ENCODE measurements around the gene ZNF14.
"Not testable (repeated sequence)": the region's sequence is repeated elsewhere in the genome, so short reads cannot be mapped to it uniquely, and the experiment has no call there.

Gene ZNF14

DNA sequence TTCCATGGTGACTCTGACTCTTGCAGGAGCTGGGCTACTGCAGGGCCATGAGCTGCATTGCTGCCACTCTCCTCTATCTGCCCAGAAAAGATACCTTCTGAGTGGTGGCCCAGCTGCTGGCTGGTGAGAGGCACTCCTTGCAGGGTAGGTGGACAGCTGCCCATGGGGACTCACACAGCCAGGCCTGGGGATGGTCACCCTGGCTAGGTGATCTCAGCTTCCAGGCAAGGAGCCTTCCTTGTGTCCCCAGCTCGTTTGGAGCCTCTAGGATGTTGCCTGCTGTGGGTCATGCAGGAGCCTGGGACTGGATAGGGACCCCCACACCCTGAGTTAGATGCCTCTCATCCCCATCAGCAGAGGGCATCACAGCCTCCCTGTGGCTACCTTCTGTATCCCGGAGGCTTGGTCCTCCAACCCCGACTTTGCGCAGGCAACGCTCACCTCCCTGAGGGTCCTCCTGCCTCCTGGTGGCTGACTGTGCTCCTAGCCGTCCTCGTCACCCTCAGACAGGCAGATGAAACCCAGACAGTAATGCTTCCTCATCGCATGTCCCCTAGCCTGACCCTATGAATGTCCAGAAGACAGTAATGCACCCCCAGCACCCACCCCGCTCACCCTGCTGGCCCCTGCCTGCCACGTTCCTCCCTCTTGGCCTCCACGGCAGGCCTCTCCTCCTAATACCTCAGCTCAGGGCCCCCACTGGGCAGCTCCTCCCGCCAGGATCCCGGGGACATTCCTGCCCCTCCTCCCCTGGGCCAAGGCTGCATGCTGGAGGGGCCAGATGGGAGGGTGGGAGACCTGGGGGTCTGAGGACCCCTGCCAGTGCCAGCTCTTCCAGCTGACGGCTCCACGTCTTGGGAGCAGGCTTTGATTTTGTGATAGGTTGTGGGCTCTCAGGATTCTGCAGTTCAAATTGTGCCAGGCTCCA is 13.6 kb upstream of the ZNF14 start:
- DNase-seq (ENCODE audit: low read depth in 2 of 2) = no peak

DNA sequence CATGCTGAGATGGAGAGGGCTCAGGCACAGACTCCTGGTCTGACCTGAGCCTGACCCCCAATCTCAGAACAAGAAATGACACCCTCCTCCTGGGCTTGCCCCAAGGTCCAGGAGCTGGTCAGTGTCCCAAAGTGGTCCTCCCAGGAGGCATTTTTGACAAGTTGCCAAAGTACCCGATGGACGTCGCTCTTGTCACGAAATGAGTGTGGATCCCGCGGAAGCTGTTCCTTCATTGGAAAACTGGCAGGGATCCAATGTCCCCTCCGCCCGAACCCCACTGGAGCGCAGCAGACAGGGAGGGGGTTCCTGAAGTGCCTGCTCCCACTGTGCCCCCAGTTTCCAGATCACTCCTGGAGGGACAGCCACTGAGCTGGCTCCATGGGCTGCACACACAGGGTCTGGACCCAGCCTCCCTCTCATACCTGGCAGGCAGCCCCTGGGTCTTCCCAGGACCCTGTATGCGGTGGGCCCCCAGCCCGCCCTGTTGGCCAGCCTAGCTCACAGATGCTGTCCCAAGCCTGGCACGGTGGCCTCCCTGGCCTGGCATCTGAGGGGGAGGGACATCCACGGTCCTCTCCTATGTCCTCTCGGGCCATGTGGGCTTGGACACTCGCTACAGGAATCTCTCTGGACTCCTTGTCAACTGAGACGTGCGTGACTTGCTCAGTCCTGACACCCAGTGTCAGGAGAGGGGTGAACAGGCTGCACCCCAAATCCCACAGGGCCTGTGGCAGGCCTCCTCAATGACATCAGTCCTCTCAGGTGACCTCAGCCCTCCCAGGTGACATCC is 12.8 kb upstream of the ZNF14 start:
- no peak for DNase-seq (ENCODE audit: low read depth in 2 of 2)

DNA sequence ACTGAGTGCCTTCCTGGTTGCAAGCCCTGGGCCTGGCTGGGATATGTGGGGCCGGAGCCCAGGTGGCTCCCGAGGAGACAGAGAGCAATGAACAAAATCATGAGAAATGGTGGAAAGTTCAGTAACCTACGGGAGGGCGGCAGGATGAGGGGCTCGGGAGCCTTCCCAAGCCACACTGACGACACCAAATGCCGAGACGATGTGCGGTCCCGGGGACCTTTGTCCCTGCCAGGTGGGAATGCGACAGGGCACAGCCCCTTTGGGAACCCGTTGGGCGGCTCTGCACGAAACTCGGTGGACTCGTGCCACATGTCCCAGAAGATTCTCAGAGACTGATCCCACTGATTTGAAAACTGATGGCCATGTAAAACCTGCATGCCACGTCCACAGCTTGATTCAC is 11.7 kb upstream of the ZNF14 start:
- no peak for DNase-seq (ENCODE audit: low read depth in 2 of 2)

DNA sequence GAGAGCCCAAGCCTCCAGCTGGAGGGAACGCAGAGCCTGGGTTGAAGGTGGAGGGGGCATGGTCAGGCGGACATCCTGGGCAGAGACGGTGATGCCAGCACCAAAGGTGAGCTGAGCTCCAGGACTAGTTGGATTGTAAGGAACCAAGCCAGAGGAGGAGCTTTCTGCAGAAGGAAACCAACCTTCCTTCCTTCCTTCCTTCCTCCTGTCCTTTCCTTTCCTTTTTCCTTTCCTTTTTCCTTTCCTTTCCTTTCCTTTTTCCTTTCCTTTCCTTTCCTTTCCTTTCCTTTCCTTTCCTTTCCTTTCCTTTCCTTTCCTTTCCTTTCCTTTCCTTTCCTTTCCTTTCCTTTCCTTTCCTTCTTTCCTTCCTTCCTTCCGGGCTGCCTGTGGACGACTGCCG is 11.0 kb upstream of the ZNF14 start:
- not testable (repeated sequence) for DNase-seq (ENCODE audit: low read depth in 2 of 2)

DNA sequence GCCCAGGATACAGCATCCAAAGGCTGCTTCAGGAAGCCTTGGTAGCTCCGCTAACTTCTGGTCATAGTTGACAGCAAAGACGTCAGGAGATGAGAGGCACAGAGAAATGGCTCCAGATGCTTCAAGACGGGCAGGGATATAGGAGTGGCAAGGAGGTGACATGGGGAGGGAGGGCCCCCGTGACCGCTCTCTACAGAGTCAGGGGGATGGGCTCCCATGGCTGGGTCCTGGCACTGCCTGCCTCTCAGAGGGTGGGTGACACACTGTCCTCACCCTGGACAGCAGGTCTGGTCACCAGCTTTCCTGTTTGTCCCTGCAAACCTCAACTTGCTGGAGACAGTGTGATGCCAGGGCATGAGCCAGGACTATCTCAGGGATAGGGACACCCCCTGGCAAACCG is 10.3 kb upstream of the ZNF14 start:
- no peak for DNase-seq (ENCODE audit: low read depth in 2 of 2)

DNA sequence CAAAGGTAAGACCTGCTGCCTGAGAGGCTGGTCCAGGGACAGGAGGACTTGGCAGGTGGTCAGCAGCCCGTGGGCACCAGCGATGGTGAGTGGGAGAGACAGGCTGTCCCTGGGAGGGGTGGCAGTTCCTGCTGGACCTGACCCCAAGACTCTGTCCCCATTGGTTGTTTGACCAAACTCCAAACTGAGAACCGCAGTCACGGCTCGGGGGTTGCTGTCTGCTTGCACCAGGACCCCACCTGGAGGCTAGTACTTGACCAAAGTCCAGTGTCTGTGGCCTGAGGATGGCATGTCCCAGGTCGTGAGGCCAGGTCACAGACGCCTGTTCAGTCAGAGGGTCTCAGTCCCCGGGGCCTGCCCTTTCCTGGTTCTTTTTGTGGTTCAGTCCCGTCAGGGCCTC is 9.9 kb upstream of the ZNF14 start:
- DNase-seq (ENCODE audit: low read depth in 2 of 2) = no peak

DNA sequence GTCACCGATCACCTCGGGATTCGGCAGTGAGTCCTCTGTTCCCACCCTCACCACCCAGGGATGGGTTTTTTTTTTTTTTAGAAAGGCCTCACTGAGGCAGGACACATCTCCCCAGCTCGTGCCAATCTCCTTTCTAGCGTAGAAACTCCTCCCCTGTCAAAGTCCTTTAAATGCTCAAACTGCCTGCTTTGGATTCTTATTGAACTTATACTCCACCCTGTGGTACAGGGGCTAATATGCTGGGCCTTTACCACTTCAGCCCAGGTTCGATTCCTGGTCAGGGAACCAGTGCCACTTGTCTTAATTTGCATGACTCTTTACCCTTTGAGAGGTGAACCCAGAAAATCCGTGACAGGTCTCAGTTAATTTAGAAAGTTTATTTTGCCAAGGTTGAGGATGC is 8.3 kb upstream of the ZNF14 start:
- DNase-seq (ENCODE audit: low read depth in 2 of 2) = no peak

DNA sequence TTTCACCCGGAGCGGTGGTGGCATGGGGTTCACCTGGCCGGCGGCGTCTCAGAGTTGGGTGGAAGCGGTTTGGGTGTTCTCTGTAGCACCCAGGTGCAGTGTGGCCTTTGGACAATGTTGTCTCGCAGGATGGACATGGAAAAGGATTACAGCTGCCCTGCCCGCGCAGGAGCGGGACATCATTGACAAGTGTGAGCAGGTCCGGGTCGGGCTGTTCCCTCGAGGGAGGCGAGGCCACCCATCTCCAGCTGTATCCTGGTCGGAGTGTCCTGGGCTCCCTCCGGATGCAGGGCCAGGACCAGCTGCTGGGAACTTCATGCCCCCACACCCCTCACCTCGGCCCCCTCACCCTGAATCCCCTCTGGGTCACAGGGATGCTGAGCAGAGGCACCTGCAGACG is 7.8 kb upstream of the ZNF14 start:
- no peak for DNase-seq (ENCODE audit: low read depth in 2 of 2)

DNA sequence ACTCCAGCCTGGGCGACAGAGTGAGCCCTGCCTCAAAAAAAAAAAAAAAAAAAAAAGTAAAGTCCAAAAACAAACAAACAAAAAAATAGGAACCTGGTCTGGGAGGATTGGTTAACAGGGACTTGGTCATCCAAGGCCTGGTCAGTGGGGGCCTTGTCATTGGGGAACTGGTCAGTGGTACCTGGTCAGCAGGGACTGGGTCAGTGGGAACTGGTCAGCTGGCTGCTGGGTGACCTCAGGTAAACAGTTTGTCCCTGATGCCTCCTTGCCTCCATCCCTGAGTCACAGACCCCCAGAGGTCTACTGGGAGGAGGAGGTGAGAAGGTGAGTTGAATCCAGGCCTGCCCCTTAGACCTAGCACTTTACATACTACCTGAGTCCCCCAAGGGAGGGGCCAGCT is 5.7 kb upstream of the ZNF14 start:
- DNase-seq (ENCODE audit: low read depth in 2 of 2) = no peak

DNA sequence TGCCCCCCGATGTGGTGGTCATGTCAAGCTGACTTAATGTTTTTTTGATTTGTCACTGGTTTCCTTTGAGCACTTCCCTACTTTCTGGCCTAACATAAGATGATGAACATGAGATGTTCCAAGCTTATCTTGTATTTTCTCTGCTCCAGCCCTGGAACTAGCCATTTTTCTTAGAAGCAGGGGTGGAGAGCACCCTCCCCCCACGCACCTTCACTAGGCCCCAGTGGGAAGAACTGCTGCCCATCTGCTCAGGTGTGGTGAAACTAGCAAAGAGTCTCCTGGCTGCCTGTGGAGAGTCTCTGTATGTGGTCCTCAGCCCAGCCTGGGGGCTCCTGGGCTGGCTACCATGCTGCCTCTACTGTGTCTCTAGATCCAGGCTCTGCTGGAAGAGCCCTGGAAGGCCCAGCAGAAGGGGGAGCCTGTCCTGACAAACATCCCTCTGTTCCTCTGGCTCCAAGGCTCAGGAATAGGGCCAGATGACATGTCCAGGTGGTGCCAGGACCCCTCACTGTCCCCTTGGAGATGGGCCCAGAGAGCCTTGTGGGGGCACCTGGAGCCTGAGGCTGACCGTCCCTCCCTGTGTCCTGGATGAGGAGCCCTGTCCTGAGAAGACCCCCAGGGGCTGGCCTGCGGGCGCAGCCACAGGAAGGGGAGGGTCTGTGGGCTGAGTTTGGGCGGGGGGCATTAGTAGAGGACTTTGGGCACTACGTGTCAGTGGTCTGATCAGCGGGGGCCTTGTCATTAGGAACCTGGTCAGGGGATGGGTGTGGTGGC is 4.8 kb upstream of the ZNF14 start:
- DNase-seq (ENCODE audit: low read depth in 2 of 2) = no peak

DNA sequence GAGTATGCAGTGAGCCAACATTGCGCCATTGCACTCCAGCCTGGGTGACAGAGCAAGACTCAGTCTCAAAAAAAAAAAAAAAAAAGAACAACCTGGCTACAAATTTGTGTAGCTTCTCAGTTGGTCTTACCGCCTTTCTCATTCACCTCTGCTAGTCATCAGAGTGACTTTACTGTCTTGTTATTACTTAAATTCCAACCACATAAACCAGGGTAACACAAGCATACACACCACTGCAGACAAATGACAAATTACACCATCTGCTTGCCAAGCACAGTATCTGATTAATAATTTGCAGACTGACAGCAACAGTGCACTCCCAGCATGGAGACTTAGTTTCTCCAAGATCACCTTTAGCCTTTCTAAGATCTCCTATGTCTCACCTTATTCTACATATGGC is 11.0 kb downstream of the ZNF14 start:
- DNase-seq (ENCODE audit: low read depth in 2 of 2) = no peak

DNA sequence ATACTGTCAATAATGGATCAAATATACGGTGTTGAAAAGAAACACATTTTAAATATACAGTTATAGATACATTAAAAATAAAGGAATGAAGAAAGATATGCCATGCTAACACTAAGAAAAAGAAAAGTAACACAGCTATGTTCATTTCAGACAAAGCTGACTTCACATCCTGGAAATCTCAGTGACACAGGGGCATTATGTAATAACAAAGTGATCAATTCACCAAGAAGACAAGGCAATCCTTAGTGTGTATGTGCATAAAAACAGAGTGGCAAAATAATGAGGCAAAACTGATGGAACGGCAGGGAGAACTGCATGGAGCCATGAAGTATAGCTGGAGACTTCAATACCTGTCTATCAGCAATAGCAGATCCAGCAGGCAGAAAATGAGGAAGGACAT is 13.1 kb downstream of the ZNF14 start:
- DNase-seq (ENCODE audit: low read depth in 2 of 2) = no peak

DNA sequence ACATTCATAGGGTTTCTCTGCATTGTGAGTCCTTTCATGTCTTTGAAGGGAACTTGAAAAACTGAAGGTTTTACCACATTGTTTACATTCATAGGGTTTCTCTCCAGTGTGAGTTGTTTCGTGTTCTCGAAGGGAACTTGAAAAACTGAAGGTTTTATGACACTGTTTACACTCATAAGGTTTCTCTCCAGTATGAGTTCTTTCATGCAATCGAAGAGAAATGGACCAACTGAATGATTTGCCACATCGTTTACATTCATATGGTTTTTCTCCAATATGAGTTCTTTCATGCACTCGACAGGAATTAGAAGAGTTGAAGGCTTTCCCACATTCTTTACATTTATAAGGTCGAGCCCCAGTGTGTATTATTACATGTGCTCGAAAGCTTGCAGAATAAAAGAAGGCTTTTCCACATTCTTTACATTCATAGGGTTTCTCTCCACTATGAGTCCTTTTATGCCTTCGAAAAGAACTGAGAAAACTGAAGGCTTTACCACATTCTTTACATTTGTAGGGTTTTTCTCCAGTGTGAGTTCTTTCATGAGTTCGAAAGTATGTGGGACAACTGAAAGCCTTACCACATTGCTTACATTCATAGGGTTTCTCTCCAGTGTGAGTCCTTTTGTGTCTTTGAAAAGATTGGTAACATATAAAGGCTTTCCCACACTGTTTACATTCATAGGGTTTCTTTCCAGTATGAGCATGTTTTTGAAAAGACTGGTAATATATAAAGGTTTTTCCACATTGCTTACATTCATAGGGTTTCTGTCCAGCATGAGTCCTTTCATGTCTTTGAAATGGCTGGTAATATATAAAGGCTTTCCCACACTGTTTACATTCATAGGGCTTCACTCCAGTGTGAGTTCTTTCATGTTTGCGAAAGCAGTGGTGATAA is 20.7 kb downstream of the ZNF14 start:
- DNase-seq (ENCODE audit: low read depth in 2 of 2) = no peak

DNA sequence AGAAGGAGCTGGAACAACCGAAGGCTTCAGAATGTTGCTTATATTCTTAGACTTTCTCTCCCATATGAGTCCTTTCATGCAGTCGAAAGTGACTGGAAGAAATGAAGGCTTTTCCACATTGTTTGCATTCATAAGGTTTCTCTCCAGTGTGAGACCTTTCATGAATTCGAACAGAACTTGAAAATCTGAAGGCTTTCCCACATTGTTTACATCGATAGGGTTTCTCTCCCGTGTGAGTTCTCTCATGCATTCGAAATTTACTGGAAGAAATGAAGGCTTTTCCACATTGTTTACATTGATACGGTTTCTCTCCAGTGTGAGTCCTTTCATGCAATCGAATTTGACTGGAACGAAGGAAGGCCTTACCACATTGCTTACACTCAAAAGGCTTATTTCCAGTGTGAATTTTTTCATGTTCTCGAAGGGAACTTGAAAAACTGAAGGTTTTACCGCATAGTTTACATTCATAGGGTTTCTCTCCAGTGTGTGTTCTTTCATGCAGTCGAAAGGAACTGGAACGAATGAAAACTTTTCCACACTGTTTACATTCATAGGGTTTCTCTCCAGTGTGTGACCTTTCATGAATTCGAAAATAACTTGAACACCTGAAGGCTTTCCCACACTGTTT is 21.5 kb downstream of the ZNF14 start:
- DNase-seq (ENCODE audit: low read depth in 2 of 2) = no peak

DNA sequence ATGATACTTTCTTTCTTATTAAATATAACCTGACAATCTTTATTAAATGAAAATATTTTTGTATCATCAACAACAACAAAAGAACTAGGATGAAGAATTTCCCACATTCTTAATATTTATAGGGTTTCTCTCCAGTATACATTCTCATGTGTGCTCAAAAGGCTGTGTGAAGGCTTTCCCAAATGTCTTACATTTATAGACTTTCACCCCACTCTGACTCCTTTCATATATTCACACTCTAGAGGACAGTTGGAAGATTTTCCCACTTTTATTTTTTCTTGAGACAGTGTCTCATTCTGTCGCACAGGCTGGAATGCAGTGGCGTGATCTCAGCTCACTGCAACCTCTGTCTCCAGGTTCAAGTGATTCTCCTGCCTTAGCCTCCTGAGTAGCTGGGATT is 22.4 kb downstream of the ZNF14 start:
- no peak for DNase-seq (ENCODE audit: low read depth in 2 of 2)

DNA sequence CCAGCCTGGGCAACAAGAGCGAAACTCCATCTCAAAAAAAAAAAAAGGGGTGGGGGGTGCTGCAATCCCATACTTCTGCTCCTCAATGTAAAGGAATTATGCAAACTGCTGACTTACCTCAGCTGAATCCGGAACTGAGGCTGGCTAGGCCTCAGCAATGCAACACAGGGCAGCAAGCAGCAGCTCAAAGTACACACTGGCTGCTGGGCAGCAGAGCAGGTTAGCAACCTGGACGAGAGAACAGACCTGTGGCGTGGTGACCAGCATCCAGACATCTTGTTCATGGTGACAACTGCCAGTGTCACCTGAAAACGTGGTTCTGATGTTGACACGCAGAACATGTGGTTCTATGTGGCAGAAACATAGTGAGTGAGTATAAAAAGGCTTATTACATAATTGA is 28.1 kb downstream of the ZNF14 start:
- no peak for DNase-seq (ENCODE audit: low read depth in 2 of 2)

DNA sequence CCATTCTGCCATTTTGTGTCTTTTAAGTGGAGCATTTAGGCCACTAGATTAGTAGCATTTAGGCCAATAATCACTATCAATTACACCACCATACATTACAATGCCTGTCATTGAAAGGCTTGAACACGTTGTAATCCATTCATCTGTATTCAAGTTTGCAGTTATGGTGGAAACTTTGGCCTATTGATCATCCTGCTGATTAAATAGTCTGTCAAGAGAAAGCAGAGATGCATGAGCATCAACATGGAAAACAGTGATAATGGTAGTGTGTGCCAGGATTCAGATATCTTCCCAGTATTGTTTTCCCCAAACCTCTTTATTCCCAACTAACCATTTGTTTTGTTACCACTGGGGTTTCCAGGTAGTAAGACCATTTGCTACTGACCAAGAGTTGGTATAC is 32.4 kb downstream of the ZNF14 start:
- not testable (repeated sequence) for DNase-seq (ENCODE audit: low read depth in 2 of 2)

DNA sequence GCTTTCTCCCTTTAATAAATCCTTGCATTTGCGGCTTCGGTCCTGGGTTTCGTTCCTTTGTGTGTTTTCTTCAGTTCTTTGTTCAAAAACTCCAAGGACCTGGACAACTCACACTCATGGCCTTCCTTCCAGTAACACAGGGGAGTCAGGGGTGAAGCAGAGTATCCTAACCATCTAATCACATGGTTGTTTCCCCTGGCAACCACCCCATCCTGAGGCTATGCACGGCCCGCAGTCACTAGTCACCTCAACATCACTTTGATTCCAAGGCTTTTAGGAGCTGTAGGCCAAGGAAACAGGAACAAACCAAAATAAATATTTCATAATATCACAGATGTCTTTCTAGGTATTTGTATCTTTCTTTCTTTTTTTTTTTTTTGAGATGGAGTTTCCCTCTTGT is 35.3 kb downstream of the ZNF14 start:
- DNase-seq (ENCODE audit: low read depth in 2 of 2) = no peak

DNA sequence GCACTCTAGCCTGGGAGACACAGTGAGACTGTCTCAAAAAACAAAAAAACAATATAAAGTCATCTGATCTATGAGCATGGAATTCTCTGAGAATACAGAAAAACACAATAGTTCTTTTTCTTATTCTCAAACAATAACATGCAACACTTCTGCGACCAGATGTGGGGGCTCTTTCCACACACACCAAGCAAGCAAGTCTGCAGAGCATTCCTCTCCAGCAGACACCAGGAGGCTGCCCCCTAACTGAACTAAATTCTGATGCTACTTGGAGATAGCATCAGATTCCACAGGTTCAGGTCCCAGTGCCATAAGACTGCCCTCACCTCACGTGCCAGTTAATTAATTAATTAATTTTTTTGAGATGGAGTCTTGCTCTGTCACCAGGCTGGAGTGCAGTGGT is 36.5 kb downstream of the ZNF14 start:
- no peak for DNase-seq (ENCODE audit: low read depth in 2 of 2)

DNA sequence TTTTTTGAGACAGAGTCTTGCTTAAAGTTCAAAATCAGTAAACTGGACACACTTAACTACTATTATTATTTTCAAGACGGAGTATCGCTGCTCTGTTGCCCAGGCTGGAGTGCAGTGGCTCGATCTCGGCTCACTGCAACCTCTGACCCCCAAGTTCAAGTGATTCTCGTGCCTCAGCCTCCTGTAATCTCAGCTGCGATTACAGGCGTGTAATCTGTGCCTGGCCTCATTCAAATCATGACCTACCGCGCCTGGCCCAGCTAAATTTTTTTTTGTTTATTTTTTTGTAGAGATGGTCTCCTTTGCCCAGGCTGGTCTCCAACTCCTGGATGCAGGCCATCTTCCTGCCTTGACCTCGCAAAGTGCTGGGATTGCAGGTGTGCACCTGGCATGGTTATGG is 41.2 kb downstream of the ZNF14 start:
- DNase-seq (ENCODE audit: low read depth in 2 of 2) = no peak

DNA sequence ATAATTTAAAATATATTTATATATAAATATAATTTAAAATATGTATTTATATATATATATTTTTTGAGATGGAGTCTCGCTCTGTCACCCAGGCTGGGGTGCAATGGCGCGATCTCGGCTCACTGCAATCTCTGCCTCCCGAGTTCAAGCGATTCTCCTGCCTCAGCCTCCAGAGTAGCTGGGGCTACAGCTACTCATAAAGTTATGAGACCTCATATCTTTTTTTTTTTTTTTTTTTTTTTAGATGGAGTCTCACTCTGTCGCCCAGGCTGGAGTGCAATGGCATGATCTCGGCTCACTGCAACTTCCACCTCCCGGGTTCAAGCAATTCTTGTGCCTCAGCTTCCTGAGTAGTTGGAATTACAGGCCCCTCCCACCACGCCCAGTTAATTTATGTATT is 43.9 kb downstream of the ZNF14 start:
- not testable (repeated sequence) for DNase-seq (ENCODE audit: low read depth in 2 of 2)

Measured in activated CD4-positive, alpha-beta T cell treated with anti-CD3 and anti-CD28 coated beads for 24 hours (primary cell).